ENCODE data around the gene SSR3. TPM values are rescaled to one million over a fixed set of nuclear protein-coding genes. Genes with fewer than 3 reads are reported as not detected.

Gene SSR3
- total RNA-seq, 1 donor, result 420 TPM

DNA sequence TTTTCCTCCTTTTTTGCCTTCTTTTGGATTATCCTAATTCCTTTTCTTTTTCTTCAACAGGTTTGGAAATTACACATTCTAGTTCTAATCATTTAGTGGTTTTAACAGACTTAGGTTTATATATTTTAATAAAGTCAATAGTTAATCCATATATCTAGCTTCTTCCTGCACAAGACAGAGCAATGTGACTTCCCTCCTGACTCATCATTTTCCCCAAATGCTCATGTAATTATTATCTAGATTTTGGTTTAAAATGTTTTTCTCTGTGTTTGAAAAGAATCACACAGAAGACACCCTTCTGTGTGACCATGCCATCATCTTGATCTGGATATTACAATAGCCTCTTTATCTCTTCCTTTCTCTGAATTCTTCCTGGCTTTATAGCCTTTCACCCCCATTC, 28.6 kb upstream of the SSR3 start:
- H3K4me3 ChIP-seq (ENCODE audit: low read depth, low read length), result no peak overlapping the region
- no peak for TF ChIP-seq CTCF (IDR thresholded peaks at IDR 0.05; ENCODE audit: insufficient read depth, low read length)
- DNase-seq (ENCODE audit: low read depth), result no peak

DNA sequence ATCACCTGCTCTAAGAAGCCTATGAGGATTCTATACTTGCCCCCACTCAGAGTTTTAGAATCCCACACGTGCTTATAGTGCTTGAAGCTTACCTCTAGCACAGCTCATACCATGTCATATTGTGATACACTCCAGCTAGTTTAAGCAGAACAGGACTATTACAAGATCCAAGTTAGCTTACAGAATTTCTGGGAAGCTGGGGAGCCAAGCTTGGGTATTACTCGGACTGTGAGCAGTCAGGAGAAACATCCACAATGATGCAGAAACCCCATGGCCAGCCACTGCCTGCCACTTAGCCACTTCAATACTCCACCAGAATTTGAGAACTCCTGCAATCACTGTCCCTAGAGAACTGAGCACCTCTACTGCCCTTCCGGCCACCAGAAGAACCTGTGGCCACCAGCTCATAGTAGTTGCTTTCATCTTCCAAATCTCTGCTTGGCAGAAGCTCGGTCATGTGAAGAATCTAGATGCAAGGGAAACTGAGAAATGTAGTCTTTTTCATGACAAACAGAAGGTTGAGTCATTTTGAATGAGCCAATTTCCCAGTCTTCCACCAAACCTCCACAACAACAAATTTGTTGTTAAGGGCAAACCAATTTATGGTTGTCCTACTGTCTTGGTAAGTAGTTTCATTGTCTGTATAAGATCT, 27.7 kb upstream of the SSR3 start:
- TF ChIP-seq CTCF (IDR thresholded peaks at IDR 0.05; ENCODE audit: insufficient read depth, low read length), result no peak
- DNase-seq (ENCODE audit: low read depth), result no peak
- H3K4me3 ChIP-seq (ENCODE audit: low read depth, low read length), result no peak overlapping the region

DNA sequence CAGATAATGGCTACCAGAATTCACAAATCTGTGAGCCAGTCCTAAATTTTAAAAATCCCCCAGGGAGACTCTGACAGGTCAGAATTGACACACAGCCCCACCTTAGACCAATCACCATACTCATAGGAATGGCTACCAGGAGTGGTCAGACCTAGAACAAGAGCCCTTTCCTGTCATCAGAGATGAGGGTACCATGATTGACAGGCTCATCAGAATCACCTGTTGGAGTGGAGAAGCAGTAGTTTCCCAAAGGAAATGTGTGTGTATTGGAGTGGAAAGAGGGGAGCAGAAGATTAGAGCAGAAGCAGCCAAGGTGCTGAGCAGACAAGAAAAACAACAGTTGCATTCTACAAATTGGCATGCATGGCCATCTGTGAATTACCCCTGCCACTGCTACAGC, 27.0 kb upstream of the SSR3 start:
- H3K4me3 ChIP-seq (ENCODE audit: low read depth, low read length), result no peak overlapping the region
- TF ChIP-seq CTCF (IDR thresholded peaks at IDR 0.05; ENCODE audit: insufficient read depth, low read length), result no peak
- DNase-seq (ENCODE audit: low read depth), result no peak

DNA sequence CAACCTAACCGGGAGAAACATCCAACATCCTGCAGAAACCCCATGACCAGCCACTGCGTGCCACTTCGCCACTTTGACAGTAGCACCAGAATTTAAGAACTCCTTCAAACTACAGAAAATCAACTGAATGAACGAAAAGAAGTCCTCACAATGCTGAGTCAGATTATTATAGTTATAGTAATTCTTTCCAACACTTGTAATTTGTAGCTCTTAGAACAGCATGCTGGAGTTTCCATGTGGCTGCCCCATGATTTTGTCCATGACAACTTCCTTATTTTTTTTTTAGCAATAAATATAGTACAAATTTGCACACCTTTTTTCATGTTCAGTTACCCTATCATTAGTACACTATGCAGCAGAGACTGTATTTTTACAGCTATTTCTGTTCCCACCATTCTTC, 26.1 kb upstream of the SSR3 start:
- TF ChIP-seq CTCF (IDR thresholded peaks at IDR 0.05; ENCODE audit: insufficient read depth, low read length), result no peak

DNA sequence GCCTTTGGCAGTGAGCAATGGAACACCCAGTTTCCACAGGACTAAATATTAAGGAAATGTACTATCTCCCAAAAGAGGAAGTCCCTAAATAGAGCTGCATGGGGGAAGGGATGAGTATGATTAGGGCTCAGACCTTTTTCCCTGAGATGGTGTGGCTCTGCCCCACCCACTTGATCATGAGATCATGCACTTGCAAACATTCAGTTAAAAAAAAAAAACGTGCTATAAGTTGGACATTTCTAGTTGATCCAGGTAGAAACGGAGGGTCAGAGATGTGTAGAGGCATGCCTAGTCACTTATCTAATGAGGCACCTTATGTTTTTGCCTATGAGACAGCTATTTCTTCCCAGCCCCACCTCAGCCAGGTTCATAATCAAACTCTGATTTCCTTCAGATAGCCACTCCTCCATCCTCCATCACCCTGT, 24.5 kb upstream of the SSR3 start:
- no peak for DNase-seq (ENCODE audit: low read depth)

More for the DNA sequence above, 26.1 kb upstream of the SSR3 start:
- H3K4me3 ChIP-seq (ENCODE audit: low read depth, low read length), result no peak overlapping the region
- DNase-seq (ENCODE audit: low read depth), result no peak

DNA sequence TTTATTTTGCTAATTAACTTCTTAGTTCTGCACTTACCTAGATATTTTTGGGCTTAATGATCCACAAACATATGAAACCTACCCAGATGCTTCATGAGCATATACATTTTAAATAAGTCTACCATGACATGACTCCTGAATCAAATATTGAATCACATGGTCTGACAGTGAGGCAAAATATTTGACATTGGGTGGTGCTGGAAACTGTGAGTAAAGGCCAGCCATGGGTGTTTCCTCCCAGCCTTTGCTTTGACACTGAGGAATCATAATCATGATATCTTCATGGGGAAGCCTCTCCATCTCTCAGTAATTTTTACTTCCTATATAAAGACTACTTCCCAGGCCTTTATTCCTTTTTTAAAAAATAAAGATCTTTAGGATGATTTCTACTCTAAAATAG, 22.8 kb upstream of the SSR3 start:
- DNase-seq (ENCODE audit: low read depth), result peak; percentile 43
- no peak for TF ChIP-seq CTCF (IDR thresholded peaks at IDR 0.05; ENCODE audit: insufficient read depth, low read length)

More for the DNA sequence above, 24.5 kb upstream of the SSR3 start:
- H3K4me3 ChIP-seq (ENCODE audit: low read depth, low read length), result no peak overlapping the region
- TF ChIP-seq CTCF (IDR thresholded peaks at IDR 0.05; ENCODE audit: insufficient read depth, low read length), result no peak

More for the DNA sequence above, 22.8 kb upstream of the SSR3 start:
- H3K4me3 ChIP-seq (ENCODE audit: low read depth, low read length), result no peak overlapping the region

Data from fibroblast of the aortic adventitia (primary cell).